Stimulated activated CD4-positive, alpha-beta T cell treated with anti-CD3 and anti-CD28 coated beads, TNF-alpha, amount 100 ng/mL, for 24 hours (primary cell): Measurements from ENCODE around the gene VSX1.

ENCODE experiments used
- DNase-seq, 3 experiments: peaks; one replicate each; pipeline ENCODE4 v3.0.0-alpha.2; 2020; ENCODE audit warnings: low read depth in 3 of 3

VSX1 gene

DNA sequence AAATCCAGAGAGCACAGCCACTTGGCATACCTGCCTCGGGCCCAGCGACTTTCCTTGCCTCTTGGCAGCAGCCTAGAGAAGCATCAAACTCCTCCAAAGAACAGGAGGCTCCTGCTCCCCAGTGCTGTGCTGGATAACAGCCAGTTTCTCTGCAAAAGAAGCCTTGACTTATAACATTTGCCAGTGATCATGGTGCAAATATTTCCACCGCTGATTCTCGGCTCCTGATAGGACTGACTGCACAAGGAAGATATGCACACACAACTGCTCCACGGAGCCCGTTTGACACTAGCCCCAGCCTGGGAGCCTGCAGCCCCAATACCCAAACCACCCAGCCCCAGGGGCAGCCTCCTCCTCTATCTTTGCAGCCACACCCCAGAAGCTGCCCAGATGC is 41.5 kb downstream of the VSX1 start:
- no peak for DNase-seq

GRCh38 chr20:25039697-25040437 is 42.1 kb downstream of the VSX1 start:
- DNase-seq = no peak

DNA sequence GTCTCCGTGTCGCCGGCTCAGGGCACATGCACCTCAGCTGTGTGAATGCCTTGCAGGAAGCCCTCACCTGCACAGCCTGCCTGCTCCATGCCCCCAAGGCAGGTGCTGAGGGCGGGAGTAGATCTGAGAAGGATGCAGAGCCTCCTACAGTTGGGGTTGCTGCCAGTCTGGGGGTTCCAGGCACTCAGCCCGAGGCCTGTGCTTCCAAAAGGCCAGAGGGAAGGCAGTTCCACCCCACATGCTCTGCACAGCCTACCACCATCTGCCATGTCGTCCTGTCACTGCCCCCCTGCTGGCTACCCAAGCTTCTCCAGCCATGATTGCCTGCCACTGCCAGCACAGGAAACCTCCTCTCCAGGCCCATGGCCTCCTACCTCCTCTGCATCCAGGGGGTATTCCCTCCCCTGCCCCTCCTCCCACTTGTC is 43.3 kb downstream of the VSX1 start:
- no peak for DNase-seq

- no peak for DNase-seq
Observed at GRCh38 chr20:25038103-25038410, 43.9 kb downstream of the VSX1 start.

GRCh38 chr20:25037288-25038102 is 44.4 kb downstream of the VSX1 start:
- DNase-seq = no peak

DNA sequence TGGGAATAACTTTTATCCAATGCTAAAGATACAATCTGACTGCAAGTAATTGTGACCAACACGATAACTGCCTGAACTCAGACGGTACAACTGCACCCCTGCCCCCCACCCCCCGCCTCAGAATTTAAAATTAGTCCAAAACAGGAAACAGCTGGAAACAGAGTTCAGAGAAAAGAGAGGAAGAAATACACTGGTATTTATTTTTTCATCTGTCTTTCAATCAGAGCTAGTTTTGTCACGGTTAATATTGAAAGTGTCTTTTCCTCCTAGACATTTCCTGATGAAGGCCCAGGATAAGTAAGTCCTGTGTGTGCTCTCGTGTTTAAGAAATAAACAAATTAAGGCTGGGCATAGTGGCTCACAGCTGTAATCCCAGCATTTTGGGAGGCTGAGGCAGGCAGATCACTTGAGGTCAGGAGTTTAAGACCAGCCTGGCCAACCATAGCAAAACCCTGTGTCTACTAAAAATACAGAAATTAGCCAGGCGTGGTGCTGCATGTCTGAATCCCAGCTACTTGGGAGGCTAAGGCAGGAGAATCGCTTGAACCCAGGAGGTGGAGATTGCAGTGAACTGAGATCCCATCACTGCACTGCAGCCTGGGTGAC is 45.5 kb downstream of the VSX1 start:
- no peak for DNase-seq

- DNase-seq = no peak
Observed at GRCh38 chr20:25035921-25036320, 46.0 kb downstream of the VSX1 start.

DNA sequence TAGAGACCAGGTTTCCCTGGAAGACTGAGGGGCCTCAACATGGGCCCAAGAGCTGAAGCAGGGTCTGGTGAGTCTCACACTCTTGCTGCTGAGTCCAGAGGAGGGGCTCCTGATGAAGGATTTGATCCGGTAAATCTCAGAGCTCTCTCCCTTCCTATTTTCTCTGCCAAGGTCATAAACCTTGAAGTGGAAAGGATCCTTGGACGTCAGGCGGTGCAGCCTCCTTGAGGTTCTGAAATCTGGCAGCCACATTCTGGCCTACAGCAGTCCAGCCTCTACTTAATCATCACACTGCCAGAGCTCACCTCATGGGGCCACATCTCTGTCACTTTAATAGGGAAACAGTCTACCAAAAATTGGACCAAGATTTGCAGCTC is 48.0 kb downstream of the VSX1 start:
- no peak for DNase-seq

DNA sequence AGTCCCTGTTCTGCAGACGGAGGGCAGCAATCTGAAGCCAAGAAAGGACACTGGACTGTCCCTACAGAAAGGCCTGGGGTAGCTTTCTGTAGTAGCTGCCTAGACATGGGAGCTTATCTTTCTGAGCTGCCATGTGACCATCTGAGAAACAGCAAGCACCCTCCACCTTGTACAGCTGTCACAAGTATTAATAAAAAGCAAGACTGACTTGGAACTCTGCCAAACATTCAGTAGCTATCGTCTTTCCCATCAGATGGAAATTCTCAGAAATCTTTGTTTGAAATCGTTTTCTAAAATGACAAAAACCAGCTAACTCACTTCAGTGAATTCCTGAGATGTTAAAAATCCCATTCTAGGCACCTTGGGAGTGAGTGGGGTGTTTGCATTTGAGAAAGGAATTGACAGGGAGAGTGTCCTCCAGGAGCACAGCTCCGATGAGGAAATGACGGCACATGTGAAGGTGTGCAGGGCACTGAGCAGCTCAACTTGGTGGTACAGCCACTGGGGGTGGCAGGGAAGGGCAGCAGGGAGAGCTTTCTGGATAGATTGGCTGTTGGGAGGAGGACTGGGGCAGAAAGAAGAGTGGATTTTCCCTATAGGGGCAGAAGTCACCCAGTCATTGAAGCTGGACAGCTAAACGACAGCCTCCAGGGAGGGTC is 48.5 kb downstream of the VSX1 start:
- no peak for DNase-seq

DNA sequence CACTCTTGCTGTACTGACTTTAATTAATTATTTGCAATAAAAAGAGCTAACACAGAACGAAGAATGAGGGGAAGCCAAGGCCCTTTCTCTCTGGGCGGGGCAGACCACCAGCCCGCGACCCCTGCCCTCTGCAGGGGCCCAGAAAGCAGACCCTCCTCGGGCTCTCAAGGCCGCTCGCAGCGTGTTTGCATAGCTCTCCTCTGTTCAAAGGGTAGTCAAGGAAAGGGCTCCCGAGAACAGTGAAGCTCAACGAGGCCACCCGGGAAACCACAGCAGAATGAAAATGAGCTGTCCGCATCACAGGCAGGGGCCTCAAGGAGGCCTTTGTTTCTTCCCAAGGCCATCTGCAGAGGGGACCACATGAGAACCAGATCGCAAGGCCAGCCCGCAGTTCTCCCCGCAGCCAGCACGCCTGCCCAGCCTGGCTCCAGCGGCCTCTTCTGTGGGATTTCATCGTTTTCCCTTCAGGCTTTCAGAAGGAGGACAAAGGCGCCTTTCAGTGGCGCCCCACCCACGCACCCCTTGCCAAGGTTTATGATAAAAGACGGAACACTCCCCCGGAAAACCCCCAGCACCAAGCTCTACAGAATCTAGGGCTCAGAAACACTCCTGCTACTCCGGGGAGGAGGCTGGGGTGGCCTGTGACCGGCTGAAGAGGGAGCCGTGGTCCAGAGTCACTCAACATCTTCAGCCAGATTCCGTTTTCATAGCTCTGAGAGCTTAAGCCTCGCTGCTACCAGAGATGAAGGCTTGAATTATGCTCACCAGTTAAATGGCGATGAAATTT is 49.3 kb downstream of the VSX1 start:
- DNase-seq = no peak

DNA sequence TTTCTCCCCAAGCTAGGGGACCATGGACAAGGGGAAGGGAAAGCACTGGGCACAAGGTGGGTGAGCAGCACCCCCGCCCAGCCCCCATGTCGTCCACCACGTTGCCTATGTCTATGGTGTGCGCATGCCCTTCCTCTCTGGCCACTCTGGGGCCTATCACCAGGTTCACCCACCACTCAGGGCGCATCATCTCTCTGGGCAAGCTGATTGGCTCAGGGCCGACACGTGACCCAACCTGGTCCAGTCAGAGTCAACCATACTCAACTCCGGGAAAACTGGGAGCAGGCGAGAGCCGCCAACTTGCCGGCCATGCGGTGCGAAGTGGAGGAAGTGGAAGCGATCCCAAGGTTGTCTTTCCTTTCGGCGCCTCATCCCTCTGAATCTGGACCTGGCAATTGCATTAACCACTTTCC is 49.9 kb downstream of the VSX1 start:
- DNase-seq = no peak

DNA sequence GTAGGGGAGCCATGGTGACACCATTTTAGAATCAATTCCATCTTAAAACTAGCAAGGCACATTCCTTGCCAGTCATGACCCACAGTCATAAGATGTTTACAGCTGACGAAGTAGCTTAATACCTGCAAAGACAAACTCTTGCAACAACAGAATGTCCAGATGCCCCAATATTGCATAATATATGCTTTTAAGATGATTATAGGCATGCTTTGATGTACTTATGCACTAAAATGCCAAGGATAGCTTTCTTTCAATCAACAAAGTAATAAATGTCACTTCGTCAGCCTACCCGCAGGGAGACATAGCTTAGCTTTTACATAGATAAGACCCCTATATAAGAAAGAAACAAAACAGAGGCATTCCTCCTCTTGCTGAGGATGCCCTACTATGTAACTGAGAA is 50.7 kb downstream of the VSX1 start:
- no peak for DNase-seq

DNA sequence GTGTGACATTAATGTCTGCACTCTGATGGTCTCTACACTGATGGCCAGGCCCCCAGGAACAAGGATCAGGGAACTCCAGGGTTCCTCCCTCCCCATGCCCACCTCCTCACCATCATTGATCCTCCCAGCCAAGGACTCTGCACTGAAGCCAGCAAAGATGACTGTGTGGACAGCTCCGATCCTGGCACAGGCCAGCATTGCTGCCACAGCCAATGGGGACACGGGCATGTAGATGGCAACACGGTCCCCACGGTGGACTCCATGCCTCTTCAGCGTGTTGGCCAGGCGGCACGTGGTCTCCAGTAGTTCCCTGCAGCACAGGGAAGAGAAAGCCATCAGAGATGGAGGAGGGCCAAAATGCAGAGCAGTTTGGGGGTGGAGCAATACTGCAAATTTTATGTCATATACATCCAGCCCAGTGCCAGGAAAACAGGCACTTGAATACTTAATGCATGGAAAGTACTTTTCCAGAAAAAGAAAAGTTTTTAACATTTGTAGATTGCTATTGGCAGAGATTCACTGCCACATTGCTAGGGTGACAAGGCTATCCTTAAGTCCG is 51.2 kb downstream of the VSX1 start:
- no peak for DNase-seq

DNA sequence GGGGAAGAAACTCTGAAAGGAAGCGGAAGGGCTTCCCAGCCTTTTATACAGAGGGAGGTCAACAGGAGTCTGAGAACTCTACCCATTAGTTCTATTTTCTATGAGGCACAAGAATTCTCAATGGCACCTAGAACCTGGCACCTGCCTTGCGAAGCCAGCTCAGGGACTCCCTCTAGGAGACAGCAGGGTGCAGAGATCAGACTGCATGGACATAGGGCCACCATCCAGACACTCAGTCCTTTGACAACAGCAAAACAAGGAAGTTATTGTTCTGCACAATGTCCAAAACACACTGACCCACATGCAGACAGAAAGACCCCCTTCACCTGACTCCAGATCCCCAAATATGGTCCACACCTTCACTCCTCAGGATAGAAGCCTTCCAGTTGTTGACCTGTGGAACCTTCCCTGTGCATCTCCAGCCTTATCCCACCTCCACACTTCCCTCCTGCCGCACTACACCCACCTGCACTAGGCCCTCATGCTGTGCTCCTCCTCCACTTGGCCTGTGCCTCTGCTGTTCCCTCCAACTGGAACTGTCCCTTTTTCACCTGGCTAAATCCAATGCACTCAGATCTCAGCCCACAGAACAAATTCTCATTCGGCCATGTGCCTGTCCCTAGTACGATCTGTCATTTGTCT is 51.8 kb downstream of the VSX1 start:
- no peak for DNase-seq

- DNase-seq = no peak
Observed at GRCh38 chr20:25025986-25026605, 55.8 kb downstream of the VSX1 start.
